ENCODE measurements around the gene CRIP2.

CRIP2 gene

GRCh38 chr14:105482486-105483110 lies 8.0 kb downstream of the CRIP2 start:
- Histone ChIP-seq H3K27me3 (replicated peaks; ENCODE audit: control insufficient read depth, insufficient read depth, low read length) (no peaks in the 10 kb centered on the region; the same call in 1 of the 2 replicates), H3K4me3 (replicated peaks; ENCODE audit: low read depth, low read length) (no peak overlapping the region), H3K36me3 (ENCODE audit: control insufficient read depth, insufficient read depth, low read length) (no peaks in the 10 kb centered on the region)
- no peak for DNase-seq (ENCODE audit: extremely low read depth, insufficient read length)
- TF ChIP-seq, protein P1, sequence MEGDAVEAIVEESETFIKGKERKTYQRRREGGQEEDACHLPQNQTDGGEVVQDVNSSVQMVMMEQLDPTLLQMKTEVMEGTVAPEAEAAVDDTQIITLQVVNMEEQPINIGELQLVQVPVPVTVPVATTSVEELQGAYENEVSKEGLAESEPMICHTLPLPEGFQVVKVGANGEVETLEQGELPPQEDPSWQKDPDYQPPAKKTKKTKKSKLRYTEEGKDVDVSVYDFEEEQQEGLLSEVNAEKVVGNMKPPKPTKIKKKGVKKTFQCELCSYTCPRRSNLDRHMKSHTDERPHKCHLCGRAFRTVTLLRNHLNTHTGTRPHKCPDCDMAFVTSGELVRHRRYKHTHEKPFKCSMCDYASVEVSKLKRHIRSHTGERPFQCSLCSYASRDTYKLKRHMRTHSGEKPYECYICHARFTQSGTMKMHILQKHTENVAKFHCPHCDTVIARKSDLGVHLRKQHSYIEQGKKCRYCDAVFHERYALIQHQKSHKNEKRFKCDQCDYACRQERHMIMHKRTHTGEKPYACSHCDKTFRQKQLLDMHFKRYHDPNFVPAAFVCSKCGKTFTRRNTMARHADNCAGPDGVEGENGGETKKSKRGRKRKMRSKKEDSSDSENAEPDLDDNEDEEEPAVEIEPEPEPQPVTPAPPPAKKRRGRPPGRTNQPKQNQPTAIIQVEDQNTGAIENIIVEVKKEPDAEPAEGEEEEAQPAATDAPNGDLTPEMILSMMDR (IDR thresholded peaks at IDR 0.05; ENCODE audit: insufficient read depth, low read length, poor library complexity, severe bottlenecking) = no peak

DNA sequence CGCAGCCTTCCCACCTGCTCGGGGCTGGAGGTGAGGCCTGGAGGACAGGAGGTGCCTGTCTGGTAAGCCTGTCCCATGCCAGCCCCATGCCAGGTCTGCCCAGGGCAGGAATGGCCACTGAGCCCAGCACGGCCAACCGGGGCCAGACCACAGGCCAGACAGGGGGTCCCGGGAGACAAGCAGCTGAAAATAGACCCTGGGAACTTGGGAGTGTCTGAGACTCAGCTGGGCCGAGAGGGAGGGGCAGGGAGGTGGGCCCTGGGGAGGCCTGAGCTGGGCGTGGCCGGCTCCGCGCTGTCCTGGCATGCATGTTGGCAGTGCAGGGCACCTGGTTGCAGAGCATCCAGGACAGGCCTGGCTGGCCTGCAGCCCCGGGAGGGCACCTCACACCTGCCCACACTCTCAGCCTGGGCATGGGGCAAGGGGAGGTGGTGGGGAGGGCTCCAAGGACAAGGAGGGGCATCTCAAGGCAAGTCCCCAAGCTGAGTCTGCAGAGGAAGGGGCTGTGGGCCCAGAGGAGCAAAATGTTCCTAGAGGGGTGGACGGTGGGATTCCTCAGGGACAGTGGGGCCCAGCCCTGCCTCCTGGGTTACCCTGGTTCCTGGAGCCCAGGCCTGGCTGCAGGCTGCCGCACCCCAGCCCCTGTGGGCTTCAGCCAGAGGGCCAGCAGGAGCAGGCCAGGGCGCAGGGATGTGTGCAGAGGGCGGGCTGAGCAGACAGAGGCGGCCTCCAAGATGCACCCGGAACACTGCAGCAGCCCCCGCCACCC lies 8.9 kb downstream of the CRIP2 start:
- TF ChIP-seq, protein P1 (IDR thresholded peaks at IDR 0.05; ENCODE audit: insufficient read depth, low read length, poor library complexity, severe bottlenecking) = no peak
- H3K4me3 ChIP-seq (replicated peaks; ENCODE audit: low read depth, low read length) = no peak overlapping the region
- H3K36me3 ChIP-seq (ENCODE audit: control insufficient read depth, insufficient read depth, low read length) = no peaks in the 10 kb centered on the region
- no peak for DNase-seq (ENCODE audit: extremely low read depth, insufficient read length)
- H3K27me3 ChIP-seq (replicated peaks; ENCODE audit: control insufficient read depth, insufficient read depth, low read length) = no peaks in the 10 kb centered on the region; the same call in 1 of the 2 replicates

DNA sequence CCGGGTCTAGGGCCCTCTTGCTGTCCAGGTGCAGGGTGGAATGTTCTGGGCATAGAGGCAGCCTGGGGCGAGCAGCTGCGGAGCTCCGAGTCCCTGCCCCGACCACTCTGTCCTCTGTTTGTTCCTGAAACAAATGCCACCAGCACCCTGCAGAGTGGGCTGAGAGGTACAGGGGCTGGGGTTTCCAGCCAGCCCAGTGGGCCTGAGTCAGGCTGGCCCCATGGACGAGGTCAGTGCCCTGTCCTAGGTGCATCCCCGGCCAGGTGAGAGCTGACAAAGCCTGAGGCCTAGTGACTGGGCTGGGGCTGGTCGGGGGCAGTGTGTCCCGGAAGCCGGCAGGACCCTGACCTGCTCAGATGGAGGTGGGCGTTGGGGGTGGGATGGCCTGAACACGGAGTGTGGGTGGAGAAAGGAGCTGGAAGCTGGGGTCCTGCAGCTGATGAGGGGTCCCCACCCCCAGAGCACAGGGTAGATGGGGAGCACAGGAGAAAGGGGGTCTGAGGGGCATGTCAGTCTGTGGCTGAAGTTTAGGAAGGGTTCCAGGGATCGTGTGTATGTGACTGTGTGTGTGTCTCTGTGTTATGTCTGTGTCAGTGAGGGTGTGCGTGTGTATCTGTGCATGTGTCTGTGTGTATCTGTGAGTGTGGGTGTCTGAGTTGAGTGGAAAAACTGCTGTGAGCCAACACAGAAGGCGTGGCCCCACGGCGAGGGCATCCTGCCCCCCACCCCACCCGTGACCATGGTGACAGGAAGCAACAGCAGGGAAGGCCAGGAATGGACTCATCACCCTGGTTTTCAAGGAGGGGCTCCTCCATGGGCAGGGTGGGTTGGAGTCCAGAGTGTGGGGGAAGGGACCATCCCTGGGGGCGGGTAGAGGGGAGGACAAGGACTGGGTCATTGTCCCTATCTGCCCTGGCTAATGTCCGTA lies 9.7 kb downstream of the CRIP2 start:
- Histone ChIP-seq H3K27me3 (replicated peaks; ENCODE audit: control insufficient read depth, insufficient read depth, low read length) (no peaks in the 10 kb centered on the region; the same call in 1 of the 2 replicates), H3K36me3 (ENCODE audit: control insufficient read depth, insufficient read depth, low read length) (no peaks in the 10 kb centered on the region; the same call in 1 of the 2 replicates), H3K4me3 (replicated peaks; ENCODE audit: low read depth, low read length) (no peak overlapping the region)
- TF ChIP-seq, protein P1 (IDR thresholded peaks at IDR 0.05; ENCODE audit: insufficient read depth, low read length, poor library complexity, severe bottlenecking) = no peak
- DNase-seq (ENCODE audit: extremely low read depth, insufficient read length) = no peak

DNA sequence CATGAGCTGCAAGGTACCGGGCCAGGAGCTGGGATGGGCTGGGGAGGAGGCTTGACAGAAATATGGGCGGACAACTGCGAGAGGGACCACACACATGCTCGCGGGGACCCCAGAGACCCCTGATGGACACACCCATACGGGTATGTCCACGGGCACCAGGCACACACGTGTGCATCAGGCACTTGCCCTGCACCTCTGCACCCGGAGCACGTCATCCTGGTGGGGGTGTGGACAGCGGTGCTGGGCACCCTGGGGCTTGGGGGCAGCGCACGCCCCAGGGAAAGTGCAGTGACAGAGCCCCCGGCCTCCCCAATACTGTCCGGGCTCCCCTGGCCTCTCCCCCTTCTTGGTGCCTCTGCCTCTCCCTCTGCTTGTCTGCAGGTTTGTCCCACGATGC lies 10.4 kb downstream of the CRIP2 start:
- TF ChIP-seq, protein P1 (IDR thresholded peaks at IDR 0.05; ENCODE audit: insufficient read depth, low read length, poor library complexity, severe bottlenecking) = no peak
- H3K36me3 ChIP-seq (ENCODE audit: control insufficient read depth, insufficient read depth, low read length) = no peaks in the 10 kb centered on the region; the same call in 1 of the 2 replicates
- H3K27me3 ChIP-seq (replicated peaks; ENCODE audit: control insufficient read depth, insufficient read depth, low read length) = no peaks in the 10 kb centered on the region
- DNase-seq (ENCODE audit: extremely low read depth, insufficient read length) = no peak
- H3K4me3 ChIP-seq (replicated peaks; ENCODE audit: low read depth, low read length) = no peak overlapping the region

DNA sequence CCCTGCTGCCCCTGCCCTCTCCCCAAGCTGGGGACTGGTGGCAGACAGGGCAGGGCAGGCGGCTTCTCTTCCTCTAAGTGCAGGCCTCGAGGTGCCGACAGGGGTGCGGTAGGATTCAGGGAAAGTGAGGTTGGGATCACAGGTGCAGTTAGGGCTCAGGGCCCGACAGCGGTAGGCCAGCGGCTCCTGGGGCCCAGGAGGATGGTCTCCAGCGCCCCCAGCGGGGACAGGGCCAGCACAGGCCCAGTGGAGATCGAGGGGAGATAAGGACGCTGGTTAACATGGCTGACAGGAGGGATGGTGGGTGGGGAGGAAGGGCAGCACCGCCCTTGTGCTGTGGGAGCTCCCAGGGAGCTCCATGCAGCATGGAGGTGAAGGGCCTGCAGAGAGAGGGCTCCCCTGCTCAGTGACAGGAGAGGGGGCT lies 11.1 kb downstream of the CRIP2 start:
- Histone ChIP-seq H3K27me3 (replicated peaks; ENCODE audit: control insufficient read depth, insufficient read depth, low read length) (no peaks in the 10 kb centered on the region), H3K4me3 (replicated peaks; ENCODE audit: low read depth, low read length) (no peak overlapping the region), H3K36me3 (ENCODE audit: control insufficient read depth, insufficient read depth, low read length) (no peaks in the 10 kb centered on the region; the same call in 1 of the 2 replicates)
- TF ChIP-seq, protein P1 (IDR thresholded peaks at IDR 0.05; ENCODE audit: insufficient read depth, low read length, poor library complexity, severe bottlenecking) = peak; percentile 57
- DNase-seq (ENCODE audit: extremely low read depth, insufficient read length) = peak; percentile 51

Measured in GM06990 (cell line).